GM18507 (cell line): ENCODE results near the gene WBP1L.
"Not testable (repeated sequence)": the region's sequence is repeated elsewhere in the genome, so short reads cannot be mapped to it uniquely, and the experiment has no call there.

Source experiments
- DNase-seq: peaks from one replicate; pipeline ENCODE4 v3.0.0; 2011; ENCODE audit warnings: low read depth; ENCODE audit not compliant: insufficient read length; ENCODE audit errors: extremely low spot score
- FAIRE-seq: peaks from 2 replicates; lab custom pipeline; 2011; peaks lifted over from hg19 to GRCh38; lab: Jason Lieb, UNC

The WBP1L gene

GRCh38 chr10:102720775-102721301, 22.9 kb upstream of the WBP1L start:
- no peak for FAIRE-seq
- no peak for DNase-seq

- DNase-seq = no peak
Observed at GRCh38 chr10:102721954-102722353, 21.8 kb upstream of the WBP1L start.

GRCh38 chr10:102723989-102724388, 19.8 kb upstream of the WBP1L start:
- FAIRE-seq (no peak), DNase-seq (no peak)

More at GRCh38 chr10:102721954-102722353, 21.8 kb upstream of the WBP1L start:
- no peak for FAIRE-seq

GRCh38 chr10:102726274-102726673, 17.5 kb upstream of the WBP1L start:
- FAIRE-seq (no peak), DNase-seq (no peak)

- DNase-seq (no peak), FAIRE-seq (no peak)
Observed at GRCh38 chr10:102727037-102727818, 16.5 kb upstream of the WBP1L start.

- peak; percentile 44 for DNase-seq
- peak; percentile 52 for FAIRE-seq
Observed at GRCh38 chr10:102729029-102730026, 14.4 kb upstream of the WBP1L start.

- no peak for FAIRE-seq
Observed at GRCh38 chr10:102731222-102731800, 12.4 kb upstream of the WBP1L start.

GRCh38 chr10:102732661-102733060, 11.1 kb upstream of the WBP1L start:
- FAIRE-seq (no peak), DNase-seq (no peak)

More at GRCh38 chr10:102731222-102731800, 12.4 kb upstream of the WBP1L start:
- DNase-seq = no peak

- FAIRE-seq = no peak
Observed at GRCh38 chr10:102735065-102735562, 8.6 kb upstream of the WBP1L start.

GRCh38 chr10:102738692-102739121, 5.0 kb upstream of the WBP1L start:
- DNase-seq = no peak
- no peak for FAIRE-seq

More at GRCh38 chr10:102735065-102735562, 8.6 kb upstream of the WBP1L start:
- DNase-seq = no peak

GRCh38 chr10:102740229-102740628, 3.5 kb upstream of the WBP1L start:
- DNase-seq (no peak), FAIRE-seq (no peak)

- no peak for FAIRE-seq
- no peak for DNase-seq
Observed at GRCh38 chr10:102741726-102742237, 2.0 kb upstream of the WBP1L start.

GRCh38 chr10:102742313-102742712, 1.4 kb upstream of the WBP1L start:
- DNase-seq, FAIRE-seq: not testable (repeated sequence)

GRCh38 chr10:102743078-102743587, 615 bp upstream of the WBP1L start:
- no peak for DNase-seq
- FAIRE-seq = no peak

GRCh38 chr10:102744374-102745051, 765 bp downstream of the WBP1L start:
- FAIRE-seq = no peak
- DNase-seq = no peak

GRCh38 chr10:102745157-102745556, 1.4 kb downstream of the WBP1L start:
- DNase-seq (no peak), FAIRE-seq (no peak)

- FAIRE-seq (no peak), DNase-seq (no peak)
Observed at GRCh38 chr10:102752266-102752930, 8.7 kb downstream of the WBP1L start.
